Fibroblast of pulmonary artery (primary cell): ENCODE data around the gene C16orf90.

Source experiments
- DNase-seq: peaks from one replicate; pipeline ENCODE4 v3.0.0-alpha.2; 2010; ENCODE audit warnings: low read depth
- H3K4me3 ChIP-seq: replicated peaks from 2 replicates; pipeline ENCODE4 v1.5.1; 2011; ENCODE audit warnings: low read depth, mild to moderate bottlenecking, control low read depth, low read length, moderate library complexity
- TF ChIP-seq, protein P1 (sequence below): IDR thresholded peaks from 2 replicates; pipeline ENCODE4 v1.5.1; 2011; ENCODE audit warnings: mild to moderate bottlenecking, control low read depth, low read length, inconsistent platforms; ENCODE audit errors: missing control alignments

Gene C16orf90

GRCh38 chr16:3458278-3458851 is 36.9 kb downstream of the C16orf90 start:
- H3K4me3 ChIP-seq, result peak overlapping the region; percentile 89
- peak; percentile 50 for DNase-seq
- TF ChIP-seq, protein P1, sequence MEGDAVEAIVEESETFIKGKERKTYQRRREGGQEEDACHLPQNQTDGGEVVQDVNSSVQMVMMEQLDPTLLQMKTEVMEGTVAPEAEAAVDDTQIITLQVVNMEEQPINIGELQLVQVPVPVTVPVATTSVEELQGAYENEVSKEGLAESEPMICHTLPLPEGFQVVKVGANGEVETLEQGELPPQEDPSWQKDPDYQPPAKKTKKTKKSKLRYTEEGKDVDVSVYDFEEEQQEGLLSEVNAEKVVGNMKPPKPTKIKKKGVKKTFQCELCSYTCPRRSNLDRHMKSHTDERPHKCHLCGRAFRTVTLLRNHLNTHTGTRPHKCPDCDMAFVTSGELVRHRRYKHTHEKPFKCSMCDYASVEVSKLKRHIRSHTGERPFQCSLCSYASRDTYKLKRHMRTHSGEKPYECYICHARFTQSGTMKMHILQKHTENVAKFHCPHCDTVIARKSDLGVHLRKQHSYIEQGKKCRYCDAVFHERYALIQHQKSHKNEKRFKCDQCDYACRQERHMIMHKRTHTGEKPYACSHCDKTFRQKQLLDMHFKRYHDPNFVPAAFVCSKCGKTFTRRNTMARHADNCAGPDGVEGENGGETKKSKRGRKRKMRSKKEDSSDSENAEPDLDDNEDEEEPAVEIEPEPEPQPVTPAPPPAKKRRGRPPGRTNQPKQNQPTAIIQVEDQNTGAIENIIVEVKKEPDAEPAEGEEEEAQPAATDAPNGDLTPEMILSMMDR, result no peak

GRCh38 chr16:3457434-3458252 is 37.6 kb downstream of the C16orf90 start:
- DNase-seq, result peak; percentile 90
- TF ChIP-seq, protein P1, result peak; percentile 31
- peak overlapping the region; percentile 89 for H3K4me3 ChIP-seq

GRCh38 chr16:3454631-3455147 is 40.6 kb downstream of the C16orf90 start:
- TF ChIP-seq, protein P1, result no peak
- DNase-seq, result no peak
- H3K4me3 ChIP-seq, result no peak overlapping the region

DNA sequence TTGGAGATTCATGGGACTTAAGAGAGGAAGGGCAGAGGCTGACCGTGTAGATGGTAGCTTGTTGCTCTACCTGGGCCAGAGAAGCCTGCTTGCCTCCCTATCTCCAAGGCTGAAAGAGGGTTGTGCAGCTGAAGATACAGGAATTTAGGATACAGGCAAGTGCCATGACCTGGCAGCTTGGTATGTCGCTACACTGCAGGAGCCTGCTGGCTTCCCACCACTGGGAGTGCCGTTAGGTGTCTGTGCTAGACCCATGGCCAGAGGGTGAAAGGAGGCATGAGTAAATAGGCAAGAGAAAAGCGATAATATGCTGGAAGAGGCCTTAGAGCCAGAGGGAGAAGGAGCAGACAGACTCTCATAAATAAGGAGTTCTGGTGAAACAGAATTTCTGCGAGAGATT is 41.2 kb downstream of the C16orf90 start:
- TF ChIP-seq, protein P1, result no peak
- DNase-seq, result no peak
- no peak overlapping the region for H3K4me3 ChIP-seq

DNA sequence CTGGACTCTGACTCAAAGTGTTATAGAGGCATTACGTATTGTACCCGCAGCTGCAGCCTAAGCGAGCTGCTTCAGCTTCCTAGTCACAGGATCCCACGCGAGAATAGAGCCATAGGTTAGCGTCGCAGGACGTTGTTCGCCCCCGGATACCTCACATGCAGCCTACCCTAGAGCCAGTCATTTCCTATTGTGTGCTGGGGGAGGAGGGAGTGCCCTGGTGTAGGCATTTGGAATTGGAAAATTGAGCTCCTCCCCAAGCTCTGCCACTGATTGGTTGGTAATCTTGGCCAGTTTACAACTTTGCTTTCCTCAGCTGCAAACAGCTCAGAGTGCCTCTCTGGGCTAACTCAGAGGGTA is 51.3 kb downstream of the C16orf90 start:
- TF ChIP-seq, protein P1, result peak; percentile 1

More for the DNA sequence above, 51.3 kb downstream of the C16orf90 start:
- H3K4me3 ChIP-seq, result peak overlapping the region; percentile 80
- peak; percentile 81 for DNase-seq
